OCI-LY1 (cell line): ENCODE data around the gene RILPL2.
"Not testable (repeated sequence)": the region's sequence is repeated elsewhere in the genome, so short reads cannot be mapped to it uniquely, and the experiment has no call there.

Experiments used
- EZH2 ChIP-seq: fragments of 200-600 bp; sonication (generic), shearing (Covaris generic); IDR thresholded peaks from 2 replicates; pipeline ENCODE4 v1.8.0; 2017; ENCODE audit warnings: borderline replicate concordance, mixed run types, mild to moderate bottlenecking, antibody characterized with exemption, low read length, moderate library complexity, mixed read lengths
- TF ChIP-seq, protein P1 (sequence below): fragments of 200-600 bp; sonication (generic), shearing (Covaris generic); IDR thresholded peaks from 2 replicates; pipeline ENCODE4 v1.5.1; 2017; ENCODE audit warnings: mild to moderate bottlenecking, antibody characterized with exemption, low read length, moderate library complexity, mixed read lengths

DNA sequence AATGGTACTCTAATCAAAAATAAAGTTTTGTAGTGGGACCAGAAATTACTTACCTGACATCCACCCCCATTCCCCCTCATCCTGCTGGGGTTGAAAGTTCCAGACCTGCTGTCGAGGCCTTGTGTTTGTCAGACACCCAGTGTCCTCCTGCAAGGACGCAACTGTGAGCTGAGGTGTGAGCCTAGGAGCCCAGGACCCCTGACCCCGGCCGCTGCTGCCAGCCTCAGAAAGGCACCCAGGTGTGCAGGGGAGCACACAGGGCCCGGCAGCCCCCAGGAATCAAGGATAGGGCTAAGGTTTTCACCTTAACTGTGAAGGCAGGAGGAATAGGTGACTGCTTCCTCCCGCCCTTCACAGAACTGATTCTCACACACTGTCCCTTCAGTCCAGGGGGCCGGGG lies 27.9 kb downstream of the RILPL2 start:
- TF ChIP-seq EZH2, result not testable (repeated sequence)
- TF ChIP-seq, protein P1, sequence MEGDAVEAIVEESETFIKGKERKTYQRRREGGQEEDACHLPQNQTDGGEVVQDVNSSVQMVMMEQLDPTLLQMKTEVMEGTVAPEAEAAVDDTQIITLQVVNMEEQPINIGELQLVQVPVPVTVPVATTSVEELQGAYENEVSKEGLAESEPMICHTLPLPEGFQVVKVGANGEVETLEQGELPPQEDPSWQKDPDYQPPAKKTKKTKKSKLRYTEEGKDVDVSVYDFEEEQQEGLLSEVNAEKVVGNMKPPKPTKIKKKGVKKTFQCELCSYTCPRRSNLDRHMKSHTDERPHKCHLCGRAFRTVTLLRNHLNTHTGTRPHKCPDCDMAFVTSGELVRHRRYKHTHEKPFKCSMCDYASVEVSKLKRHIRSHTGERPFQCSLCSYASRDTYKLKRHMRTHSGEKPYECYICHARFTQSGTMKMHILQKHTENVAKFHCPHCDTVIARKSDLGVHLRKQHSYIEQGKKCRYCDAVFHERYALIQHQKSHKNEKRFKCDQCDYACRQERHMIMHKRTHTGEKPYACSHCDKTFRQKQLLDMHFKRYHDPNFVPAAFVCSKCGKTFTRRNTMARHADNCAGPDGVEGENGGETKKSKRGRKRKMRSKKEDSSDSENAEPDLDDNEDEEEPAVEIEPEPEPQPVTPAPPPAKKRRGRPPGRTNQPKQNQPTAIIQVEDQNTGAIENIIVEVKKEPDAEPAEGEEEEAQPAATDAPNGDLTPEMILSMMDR, result not testable (repeated sequence)
